Neuronal stem cell (in vitro differentiated cells): ENCODE data around the gene CCDC137. TPM values are rescaled to one million over a fixed set of nuclear protein-coding genes. Genes with fewer than 3 reads are reported as not detected.
"Not testable (repeated sequence)": the region's sequence is repeated elsewhere in the genome, so short reads cannot be mapped to it uniquely, and the experiment has no call there.

Source experiments
- DNase-seq: peaks from one replicate; pipeline ENCODE4 v3.0.0-alpha.2; 2013; ENCODE audit warnings: low spot score
- H2AFZ ChIP-seq: one replicate; pipeline ENCODE4 v1.6.1; 2013; ENCODE audit warnings: mild to moderate bottlenecking, low read length, inconsistent platforms
- H2AK5ac ChIP-seq: 2 replicates; pipeline ENCODE4 v1.6.1; 2013; ENCODE audit warnings: low read depth, mild to moderate bottlenecking, inconsistent platforms, low read length, moderate library complexity, mixed read lengths
- H2BK120ac ChIP-seq: 2 replicates; pipeline ENCODE4 v1.6.1; 2013; ENCODE audit warnings: low read depth, mild to moderate bottlenecking, inconsistent platforms, low read length, moderate library complexity, mixed read lengths
- H2BK12ac ChIP-seq: one replicate; pipeline ENCODE4 v1.6.1; 2013; ENCODE audit warnings: low read length, inconsistent platforms
- H2BK15ac ChIP-seq: 2 replicates; pipeline ENCODE4 v1.6.1; 2013; ENCODE audit warnings: mild to moderate bottlenecking, low read length, inconsistent platforms, mixed read lengths
- H2BK5ac ChIP-seq: one replicate; pipeline ENCODE4 v1.6.1; 2013; ENCODE audit warnings: inconsistent platforms, mild to moderate bottlenecking, low read length, moderate library complexity
- H3K14ac ChIP-seq: one replicate; pipeline ENCODE4 v1.6.1; 2013; ENCODE audit warnings: low read length, inconsistent platforms
- H3K18ac ChIP-seq: 2 replicates; pipeline ENCODE4 v1.6.1; 2013; ENCODE audit warnings: low read length, inconsistent platforms
- H3K23ac ChIP-seq: 2 replicates; pipeline ENCODE4 v1.6.1; 2013; ENCODE audit warnings: low read depth, mild to moderate bottlenecking, mixed read lengths, low read length, inconsistent platforms; ENCODE audit not compliant: poor library complexity
- H3K27ac ChIP-seq: replicated peaks from 3 replicates; pipeline ENCODE4 v1.5.1; 2013; ENCODE audit warnings: low read length, inconsistent platforms
- H3K27me3 ChIP-seq, 3 experiments: 2 replicates each; pipeline ENCODE4 v1.6.1; 2013; ENCODE audit warnings: low read length in 3 of 3, mild to moderate bottlenecking in 2 of 3, inconsistent platforms in 1 of 3, low read depth in 1 of 3, mixed read lengths in 1 of 3, moderate library complexity in 1 of 3; ENCODE audit not compliant: control insufficient read depth in 3 of 3, insufficient read depth in 3 of 3
- H3K36me3 ChIP-seq, 2 donors: replicated peaks in 1 of 2; 2 replicates each; pipeline ENCODE4 v1.6.1; 2013; ENCODE audit warnings: low read length in 2 of 2; ENCODE audit not compliant: control insufficient read depth in 2 of 2, insufficient read depth in 2 of 2
- H3K4ac ChIP-seq: 2 replicates; pipeline ENCODE4 v1.6.1; 2013; ENCODE audit warnings: inconsistent platforms, mild to moderate bottlenecking, low read length, moderate library complexity
- H3K4me1 ChIP-seq, 2 donors: 1 replicate in 1 of 2; 2 replicates in 1 of 2; pipeline ENCODE4 v1.6.1; 2013; ENCODE audit warnings: low read length in 2 of 2, low read depth in 1 of 2; ENCODE audit not compliant: control insufficient read depth in 2 of 2, insufficient read depth in 1 of 2
- H3K4me2 ChIP-seq: one replicate; pipeline ENCODE4 v1.6.1; 2013; ENCODE audit warnings: mild to moderate bottlenecking, low read length, inconsistent platforms; ENCODE audit not compliant: insufficient read depth, poor library complexity, severe bottlenecking
- H3K4me3 ChIP-seq, 2 donors: 2 replicates each; pipeline ENCODE4 v1.5.1; 2013; ENCODE audit warnings: low read length in 2 of 2, mild to moderate bottlenecking in 2 of 2, inconsistent platforms in 1 of 2, moderate library complexity in 1 of 2
- H3K79me1 ChIP-seq: one replicate; pipeline ENCODE4 v1.6.1; 2013; ENCODE audit warnings: low read depth, mild to moderate bottlenecking, inconsistent platforms, low read length, moderate library complexity
- H3K9ac ChIP-seq: one replicate; pipeline ENCODE4 v1.6.1; 2013; ENCODE audit warnings: mild to moderate bottlenecking, low read depth, low read length, inconsistent platforms; ENCODE audit not compliant: poor library complexity
- H3K9me3 ChIP-seq, 2 donors: replicated peaks in 1 of 2; 2 replicates each; pipeline versions ENCODE3 to v1.6.1; 2013; ENCODE audit warnings: low read length in 2 of 2, mild to moderate bottlenecking in 2 of 2, inconsistent platforms in 1 of 2, low read depth in 1 of 2, mixed read lengths in 1 of 2, moderate library complexity in 1 of 2; ENCODE audit not compliant: control insufficient read depth in 2 of 2, insufficient read depth in 1 of 2
- H4K8ac ChIP-seq: one replicate; pipeline ENCODE4 v1.6.1; 2013; ENCODE audit warnings: low read depth, mild to moderate bottlenecking, inconsistent platforms, low read length, moderate library complexity
- H4K91ac ChIP-seq: one replicate; pipeline ENCODE4 v1.6.1; 2013; ENCODE audit warnings: low read length, low read depth, mild to moderate bottlenecking, inconsistent platforms; ENCODE audit not compliant: poor library complexity
- WGBS, 2 donors: extraction: QIAGEN DNeasy Blood & Tissue Kit; methylation state at CpG; one replicate each; pipeline ENCODE4 v1.1.7; 2013; ENCODE audit warnings: missing lambda C conversion rate in 2 of 2, mixed read lengths in 1 of 2; ENCODE audit not compliant: insufficient read length in 2 of 2, insufficient replicate concordance in 1 of 2; ENCODE audit errors: extremely low coverage in 2 of 2; 5-methylcytosine and 5-hydroxymethylcytosine counted together
- polyA plus RNA-seq, 2 experiments: library from polyadenylated mRNA; stranded (reverse); fragments of 200-250 nt; gene quantifications; one replicate each; pipeline ENCODE4 v1.2.3, GENCODE V29; 2013

CCDC137 gene
- polyA plus RNA-seq (2013, experiment 1 of 2), result 19.1 TPM
- 19.1 TPM for polyA plus RNA-seq (2013, experiment 2 of 2)

- DNase-seq, result peak; percentile 92
- H2AFZ ChIP-seq, result peak within 1 kb of the TSS; percentile 93
- H3K14ac ChIP-seq, result peak within 1 kb of the TSS; percentile 56
- H2BK12ac ChIP-seq, result peak within 1 kb of the TSS; percentile 22
- H4K91ac ChIP-seq, result peak within 1 kb of the TSS; percentile 64
- H3K9me3 ChIP-seq, result peaks cover 0 to 2% of the 10 kb centered on the region in 2 donors
- peaks cover 21% of the 10 kb centered on the region for H3K79me1 ChIP-seq
- peaks cover 37 to 51% of the 10 kb centered on the region in 2 donors for H3K36me3 ChIP-seq
- peak within 1 kb of the TSS; percentile 100 for H3K9ac ChIP-seq
- no peaks in the 10 kb centered on the region for H3K27me3 ChIP-seq
- peak within 1 kb of the TSS; percentile 53 for H3K4ac ChIP-seq
- peak within 1 kb of the TSS; percentile 98 for H2BK120ac ChIP-seq
- H3K4me3 ChIP-seq, result peak within 1 kb of the TSS; percentile 85 to 99
- peaks cover 10 to 12% of the 10 kb centered on the region in 2 donors for H3K4me1 ChIP-seq
- H3K27ac ChIP-seq, result peak within 1 kb of the TSS; percentile 56
- no peak within 1 kb of the TSS for H4K8ac ChIP-seq
- H2BK5ac ChIP-seq, result peak within 1 kb of the TSS; percentile 66
- H3K23ac ChIP-seq, result peak within 1 kb of the TSS; percentile 100
- peak within 1 kb of the TSS; percentile 89 for H3K4me2 ChIP-seq
- peak within 1 kb of the TSS; percentile 98 for H2AK5ac ChIP-seq
- no CpG with 5 or more reads among the region's 96 CpGs for WGBS, 2 donors
- H2BK15ac ChIP-seq, result no peak within 1 kb of the TSS
- peak within 1 kb of the TSS; percentile 99 for H3K18ac ChIP-seq
These were observed at the start of gene CCDC137, which contains the start of gene OXLD1 for GRCh38 chr17:81666342-81667191. Gene CCDC137, plus strand, starts transcription at chr17:81666737. Its CDS starts 30 bp downstream, at chr17:81666767. Gene OXLD1, minus strand, starts transcription at chr17:81666605. Its CDS starts 28 bp downstream, at chr17:81666577.

- peak overlapping the region in 1 of 2 donors; percentile 19 for H3K4me3 ChIP-seq
These were observed 49.7 kb upstream of the CCDC137 start for GRCh38 chr17:81616877-81617276.

GRCh38 chr17:81618307-81618706, 48.2 kb upstream of the CCDC137 start:
- H3K27me3 ChIP-seq, H4K8ac ChIP-seq, H3K4ac ChIP-seq, H3K4me2 ChIP-seq, H2BK5ac ChIP-seq, H3K4me3 ChIP-seq, DNase-seq, H3K27ac ChIP-seq, H3K9me3 ChIP-seq, H3K14ac ChIP-seq, H2BK120ac ChIP-seq, H3K79me1 ChIP-seq, H2AK5ac ChIP-seq, H3K4me1 ChIP-seq, H3K9ac ChIP-seq, H3K23ac ChIP-seq, H4K91ac ChIP-seq, H2BK15ac ChIP-seq, H2AFZ ChIP-seq, H3K18ac ChIP-seq, H2BK12ac ChIP-seq: not testable (repeated sequence)
- peaks cover 39 to 76% of the 10 kb centered on the region in 2 donors for H3K36me3 ChIP-seq
- WGBS, 2 donors, result no CpG with 5 or more reads among the region's 36 CpGs

More at GRCh38 chr17:81616877-81617276, 49.7 kb upstream of the CCDC137 start:
- Histone ChIP-seq H2BK12ac (no peak overlapping the region), H3K36me3 (peaks cover 45 to 77% of the 10 kb centered on the region in 2 donors), H3K79me1 (peaks cover 5% of the 10 kb centered on the region), H3K18ac (no peak overlapping the region), H3K9me3 (peaks cover 3 to 7% of the 10 kb centered on the region in 2 donors), H2AFZ (no peak overlapping the region), H2BK15ac (no peak overlapping the region), H3K27me3 (no peaks in the 10 kb centered on the region), H4K8ac (no peak overlapping the region), H3K23ac (no peak overlapping the region), H3K9ac (no peak overlapping the region), H2BK120ac (no peak overlapping the region), H2AK5ac (no peak overlapping the region), H3K4me2 (no peak overlapping the region), H3K27ac (no peak overlapping the region), H3K4ac (no peak overlapping the region), H2BK5ac (no peak overlapping the region), H3K14ac (no peak overlapping the region), H4K91ac (no peak overlapping the region), H3K4me1 (no peaks in the 10 kb centered on the region)
- no CpG with 5 or more reads among the region's 7 CpGs for WGBS, 2 donors
- no peak for DNase-seq

- peaks cover 47 to 81% of the 10 kb centered on the region in 2 donors for H3K36me3 ChIP-seq
- no peak overlapping the region for H3K18ac ChIP-seq
These were observed 44.9 kb upstream of the CCDC137 start for GRCh38 chr17:81621494-81622130.

More at GRCh38 chr17:81621494-81622130, 44.9 kb upstream of the CCDC137 start:
- Histone ChIP-seq H3K27ac (no peak overlapping the region), H3K4me2 (no peak overlapping the region), H2BK5ac (no peak overlapping the region), H3K27me3 (no peaks in the 10 kb centered on the region), H3K14ac (no peak overlapping the region), H3K4ac (no peak overlapping the region), H2BK15ac (no peak overlapping the region), H2BK12ac (no peak overlapping the region), H3K4me1 (no peaks in the 10 kb centered on the region), H2AK5ac (no peak overlapping the region), H3K9me3 (peaks cover 7 to 9% of the 10 kb centered on the region in 2 donors), H4K91ac (no peak overlapping the region), H3K23ac (no peak overlapping the region), H4K8ac (no peak overlapping the region), H3K4me3 (no peak overlapping the region), H2BK120ac (no peak overlapping the region), H2AFZ (no peak overlapping the region), H3K79me1 (peaks cover 6% of the 10 kb centered on the region), H3K9ac (no peak overlapping the region)
- WGBS, 2 donors, result no CpG with 5 or more reads among the region's 11 CpGs
- DNase-seq, result no peak
